Forelimb muscle (tissue), 1 donor: ENCODE measurements around the gene WDR6. TPM values are rescaled to one million over a fixed set of nuclear protein-coding genes. Genes with fewer than 3 reads are reported as not detected.
"Not testable (repeated sequence)": the region's sequence is repeated elsewhere in the genome, so short reads cannot be mapped to it uniquely, and the experiment has no call there.

ENCODE experiments used
- DNase-seq: peaks from one replicate; pipeline ENCODE4 v3.0.0-alpha.2; 2013; ENCODE audit warnings: low read depth
- polyA plus RNA-seq: library from polyadenylated mRNA; unstranded; fragments of 120-200 nt; gene quantifications from one replicate; pipeline ENCODE4 v1.2.1, GENCODE V29; 2013; ENCODE audit not compliant: insufficient read length

WDR6 gene
- polyA plus RNA-seq, 1 donor: 113 TPM

GRCh38 chr3:48990636-48991469, 16.3 kb upstream of the WDR6 start:
- DNase-seq: no peak

GRCh38 chr3:48991851-48992545, 15.2 kb upstream of the WDR6 start:
- no peak for DNase-seq

GRCh38 chr3:48993834-48994233, 13.4 kb upstream of the WDR6 start:
- no peak for DNase-seq

GRCh38 chr3:48996640-48997039, 10.6 kb upstream of the WDR6 start:
- DNase-seq: no peak

- no peak for DNase-seq
These were observed 10.0 kb upstream of the WDR6 start for GRCh38 chr3:48997102-48997635.

- no peak for DNase-seq
These were observed 9.2 kb upstream of the WDR6 start for GRCh38 chr3:48997714-48998637.

- DNase-seq: no peak
These were observed 7.9 kb upstream of the WDR6 start for GRCh38 chr3:48999085-48999858.

GRCh38 chr3:49001155-49001554, 6.0 kb upstream of the WDR6 start:
- no peak for DNase-seq

- DNase-seq: no peak
These were observed 2.6 kb upstream of the WDR6 start for GRCh38 chr3:49004352-49005302.

- no peak for DNase-seq
These were observed 1.9 kb upstream of the WDR6 start for GRCh38 chr3:49005303-49005680.

- no peak for DNase-seq
These were observed 1.2 kb upstream of the WDR6 start for GRCh38 chr3:49005998-49006397.

GRCh38 chr3:49006408-49007067, 653 bp upstream of the WDR6 start:
- DNase-seq: no peak

GRCh38 chr3:49007771-49008528, 759 bp downstream of the WDR6 start:
- no peak for DNase-seq

- DNase-seq: not testable (repeated sequence)
These were observed 1.4 kb downstream of the WDR6 start for GRCh38 chr3:49008627-49009026.

- no peak for DNase-seq
These were observed 2.2 kb downstream of the WDR6 start for GRCh38 chr3:49009396-49009795.

- no peak for DNase-seq
These were observed 5.3 kb downstream of the WDR6 start for GRCh38 chr3:49012441-49013017.

GRCh38 chr3:49013113-49013737, 6.0 kb downstream of the WDR6 start:
- DNase-seq: no peak
